ENCODE results near the gene MANF.

Gene MANF

DNA sequence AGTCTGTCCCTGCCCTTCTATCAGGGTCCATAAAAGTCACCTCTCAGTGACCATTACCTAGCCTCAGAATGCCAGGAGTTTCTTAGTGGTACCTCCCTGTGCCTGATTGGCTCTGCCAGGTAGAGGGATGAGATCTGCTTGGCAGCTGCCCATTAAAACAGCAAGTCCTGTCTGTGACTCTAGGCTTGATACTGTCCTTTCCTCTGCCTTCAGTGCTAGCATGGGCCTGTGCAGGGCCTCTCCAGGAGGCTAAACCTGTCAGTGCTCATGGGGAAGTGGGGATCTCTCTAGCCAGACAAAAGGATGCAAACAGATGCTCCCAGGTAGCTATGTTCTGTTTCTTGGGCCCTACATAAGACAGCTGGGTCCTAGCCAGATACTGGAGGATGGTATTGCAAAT is 10.0 kb upstream of the MANF start:
- Histone ChIP-seq H3K27me3 (ENCODE audit: control insufficient read depth, insufficient read depth, low read length) (no peaks in the 10 kb centered on the region), H3K4me2 (ENCODE audit: low read length) (no peak overlapping the region), H3K9ac (ENCODE audit: low read depth, low read length) (no peak overlapping the region), H3K9me3 (replicated peaks; ENCODE audit: low read length) (no peaks in the 10 kb centered on the region), H3K4me3 (ENCODE audit: low read length) (no peak overlapping the region), H3K36me3 (ENCODE audit: insufficient read depth, low read length) (no peaks in the 10 kb centered on the region), H3K4me1 (ENCODE audit: control insufficient read depth, insufficient read depth, low read length) (no peaks in the 10 kb centered on the region)

DNA sequence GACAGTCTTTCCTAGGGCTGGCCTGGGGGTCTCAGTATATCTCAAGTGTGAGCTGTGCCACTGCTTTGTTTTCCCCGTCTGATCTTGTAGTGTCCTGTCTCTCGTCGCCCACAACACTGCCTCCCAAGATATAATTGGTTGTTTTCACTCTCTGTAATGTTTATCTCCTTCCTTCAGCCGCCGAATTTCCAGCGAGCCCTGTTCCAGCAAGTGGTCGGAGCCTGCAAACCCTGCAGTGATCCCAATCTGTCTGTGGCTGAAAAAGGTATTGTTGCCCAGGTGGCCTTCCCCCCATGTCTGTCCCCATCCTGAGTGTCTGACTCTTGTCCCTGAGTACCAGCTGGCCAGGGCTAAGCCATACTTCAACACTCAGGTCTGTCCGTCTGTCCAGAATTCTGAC is 9.5 kb upstream of the MANF start:
- Histone ChIP-seq H3K9ac (ENCODE audit: low read depth, low read length) (no peak overlapping the region), H3K9me3 (replicated peaks; ENCODE audit: low read length) (no peaks in the 10 kb centered on the region), H3K27me3 (ENCODE audit: control insufficient read depth, insufficient read depth, low read length) (no peaks in the 10 kb centered on the region), H3K4me2 (ENCODE audit: low read length) (no peak overlapping the region), H3K36me3 (ENCODE audit: insufficient read depth, low read length) (no peaks in the 10 kb centered on the region), H3K4me3 (ENCODE audit: low read length) (no peak overlapping the region), H3K4me1 (ENCODE audit: control insufficient read depth, insufficient read depth, low read length) (no peaks in the 10 kb centered on the region)

DNA sequence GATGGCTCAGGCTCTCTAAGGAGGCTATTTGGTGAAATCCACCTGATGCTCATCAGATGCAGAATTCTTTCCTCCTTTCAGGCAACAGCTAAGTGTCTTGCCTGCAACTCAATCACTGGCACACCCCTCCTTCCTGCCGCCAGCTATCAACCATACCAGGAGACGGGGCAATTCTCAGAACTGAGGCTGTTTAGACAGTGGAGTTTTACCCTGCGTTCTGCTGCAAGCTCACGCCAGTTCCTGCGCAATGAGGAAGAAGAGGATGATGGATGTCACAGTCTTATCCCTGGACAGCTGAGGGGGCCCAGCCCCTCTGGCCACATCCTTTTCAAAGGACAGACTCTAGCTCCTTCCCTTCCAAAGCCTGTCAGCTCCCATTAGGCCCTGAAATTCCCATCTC is 7.0 kb upstream of the MANF start:
- H3K4me3 ChIP-seq (ENCODE audit: low read length) = no peak overlapping the region

DNA sequence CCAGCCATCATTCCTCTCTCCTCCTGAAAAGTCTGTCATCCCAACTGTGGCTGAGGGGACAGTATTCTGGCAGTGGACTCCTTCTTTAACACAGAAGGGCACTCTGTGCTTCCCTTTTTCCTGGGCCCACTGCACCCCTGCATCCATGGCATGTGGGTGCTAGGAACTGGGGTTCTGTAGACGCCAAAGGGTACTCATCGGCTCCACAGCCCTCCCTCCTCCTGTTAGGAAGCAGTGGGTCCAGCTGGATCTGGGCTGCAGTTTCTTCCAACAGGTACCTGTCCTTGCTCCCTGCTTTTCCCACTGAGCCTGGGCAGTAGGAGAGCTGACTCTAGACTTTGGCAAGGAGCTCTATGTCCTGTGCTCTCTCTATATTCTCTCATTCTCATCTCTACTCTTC is 6.4 kb upstream of the MANF start:
- Histone ChIP-seq H3K9me3 (replicated peaks; ENCODE audit: low read length) (no peaks in the 10 kb centered on the region), H3K36me3 (ENCODE audit: insufficient read depth, low read length) (no peaks in the 10 kb centered on the region), H3K9ac (ENCODE audit: low read depth, low read length) (no peak overlapping the region), H3K4me1 (ENCODE audit: control insufficient read depth, insufficient read depth, low read length) (peaks cover 6% of the 10 kb centered on the region), H3K4me3 (ENCODE audit: low read length) (no peak overlapping the region), H3K4me2 (ENCODE audit: low read length) (no peak overlapping the region), H3K27me3 (ENCODE audit: control insufficient read depth, insufficient read depth, low read length) (no peaks in the 10 kb centered on the region)

More for the DNA sequence above, 7.0 kb upstream of the MANF start:
- H3K9ac ChIP-seq (ENCODE audit: low read depth, low read length) = no peak overlapping the region
- no peaks in the 10 kb centered on the region for H3K36me3 ChIP-seq (ENCODE audit: insufficient read depth, low read length)
- H3K9me3 ChIP-seq (replicated peaks; ENCODE audit: low read length) = no peaks in the 10 kb centered on the region
- H3K4me1 ChIP-seq (ENCODE audit: control insufficient read depth, insufficient read depth, low read length) = peaks cover under 1% of the 10 kb centered on the region
- no peaks in the 10 kb centered on the region for H3K27me3 ChIP-seq (ENCODE audit: control insufficient read depth, insufficient read depth, low read length)
- H3K4me2 ChIP-seq (ENCODE audit: low read length) = no peak overlapping the region

DNA sequence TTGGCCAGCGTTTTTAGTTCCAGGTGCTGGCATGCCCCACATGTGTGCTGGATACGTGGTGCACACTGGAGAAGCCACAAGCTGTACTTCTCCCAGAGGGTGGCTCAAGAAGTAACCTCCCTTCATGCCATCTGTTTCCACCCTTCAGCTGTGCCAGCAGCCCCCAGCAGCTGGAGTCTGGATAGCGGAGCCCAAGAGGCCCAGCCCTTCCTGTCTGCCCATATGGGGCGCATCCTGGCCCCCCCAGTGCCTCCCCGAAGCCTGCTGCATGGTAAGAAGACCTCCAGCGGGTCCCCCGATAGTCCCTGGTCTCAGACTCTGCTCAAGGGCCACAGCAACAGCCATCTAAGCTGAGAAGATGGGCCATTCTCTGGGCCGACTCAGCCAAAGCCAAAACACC is 5.8 kb upstream of the MANF start:
- Histone ChIP-seq H3K4me3 (ENCODE audit: low read length) (no peak overlapping the region), H3K9ac (ENCODE audit: low read depth, low read length) (no peak overlapping the region), H3K4me1 (ENCODE audit: control insufficient read depth, insufficient read depth, low read length) (peaks cover 8% of the 10 kb centered on the region), H3K4me2 (ENCODE audit: low read length) (no peak overlapping the region), H3K36me3 (ENCODE audit: insufficient read depth, low read length) (no peaks in the 10 kb centered on the region), H3K27me3 (ENCODE audit: control insufficient read depth, insufficient read depth, low read length) (no peaks in the 10 kb centered on the region), H3K9me3 (replicated peaks; ENCODE audit: low read length) (no peaks in the 10 kb centered on the region)

DNA sequence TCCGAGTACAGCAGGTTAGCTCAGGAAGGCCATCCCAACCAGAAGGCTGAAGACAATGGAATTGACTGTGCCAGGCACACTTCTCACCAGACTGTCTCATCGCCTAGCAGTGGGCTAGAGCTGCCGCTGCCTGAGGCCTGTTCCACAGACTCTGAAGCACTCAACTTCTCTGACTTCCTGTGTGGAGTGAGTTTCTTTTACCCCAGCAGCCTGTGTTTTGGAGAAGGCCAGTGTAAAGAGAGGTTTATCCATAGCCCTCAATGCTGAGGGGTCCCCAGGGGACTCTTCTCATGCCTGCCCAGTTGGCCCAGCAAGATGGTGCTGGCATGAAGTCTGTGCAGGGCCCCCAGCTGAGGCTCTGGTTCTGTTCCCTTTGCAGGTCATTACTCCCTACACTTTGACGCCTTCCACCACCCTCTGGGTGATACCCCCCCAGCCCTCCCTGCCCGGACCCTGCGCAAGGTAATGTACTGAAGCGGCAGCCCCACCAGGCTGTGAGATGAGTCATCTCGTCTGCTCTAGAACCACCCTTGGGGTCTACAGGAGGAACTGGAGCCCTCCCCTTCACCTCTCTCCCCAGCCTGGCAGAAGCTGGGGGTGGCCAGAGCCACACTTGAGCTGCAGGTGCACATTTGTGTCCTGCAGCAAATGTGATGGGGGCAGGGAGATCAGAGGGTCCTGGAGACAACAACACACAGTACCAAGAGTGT is 5.2 kb upstream of the MANF start:
- Histone ChIP-seq H3K9ac (ENCODE audit: low read depth, low read length) (no peak overlapping the region), H3K36me3 (ENCODE audit: insufficient read depth, low read length) (no peaks in the 10 kb centered on the region)

DNA sequence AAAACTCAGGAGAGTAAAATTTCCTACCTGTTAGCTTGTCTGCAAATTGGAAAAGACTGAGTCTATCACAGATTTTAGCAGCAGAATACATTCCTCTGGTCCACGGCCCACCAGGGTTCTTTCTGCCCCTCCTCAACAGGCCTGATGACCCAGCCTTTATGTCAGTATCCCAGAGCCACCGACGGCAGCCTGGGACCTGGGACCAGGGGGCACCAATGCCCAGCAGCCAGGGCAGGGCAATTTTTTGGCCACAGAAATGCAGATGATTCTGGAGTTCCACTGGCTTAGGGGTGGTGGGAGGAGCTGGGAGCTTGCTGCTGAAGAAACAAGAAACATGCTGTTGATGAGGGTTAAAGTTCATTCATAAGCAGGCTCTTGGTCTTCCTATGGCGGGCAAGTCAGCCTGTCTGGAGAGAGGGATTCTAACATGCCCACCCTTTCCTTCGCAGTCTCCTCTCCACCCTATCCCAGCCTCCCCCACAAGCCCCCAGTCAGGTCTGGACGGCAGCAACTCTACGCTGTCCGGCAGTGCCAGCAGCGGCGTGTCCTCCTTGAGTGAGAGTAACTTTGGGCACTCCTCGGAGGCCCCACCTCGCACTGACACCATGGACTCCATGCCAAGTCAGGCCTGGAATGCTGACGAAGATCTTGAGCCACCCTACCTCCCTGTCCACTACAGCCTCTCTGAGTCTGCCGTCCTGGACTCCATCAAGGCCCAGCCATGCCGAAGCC is 4.3 kb upstream of the MANF start:
- H3K4me1 ChIP-seq (ENCODE audit: control insufficient read depth, insufficient read depth, low read length) = peaks cover 8% of the 10 kb centered on the region
- no peaks in the 10 kb centered on the region for H3K9me3 ChIP-seq (replicated peaks; ENCODE audit: low read length)
- no peak overlapping the region for H3K4me2 ChIP-seq (ENCODE audit: low read length)
- no peaks in the 10 kb centered on the region for H3K27me3 ChIP-seq (ENCODE audit: control insufficient read depth, insufficient read depth, low read length)
- H3K4me3 ChIP-seq (ENCODE audit: low read length) = no peak overlapping the region
- no peak overlapping the region for H3K9ac ChIP-seq (ENCODE audit: low read depth, low read length)
- no peaks in the 10 kb centered on the region for H3K36me3 ChIP-seq (ENCODE audit: insufficient read depth, low read length)

More for the DNA sequence above, 5.2 kb upstream of the MANF start:
- H3K27me3 ChIP-seq (ENCODE audit: control insufficient read depth, insufficient read depth, low read length) = no peaks in the 10 kb centered on the region
- no peak overlapping the region for H3K4me2 ChIP-seq (ENCODE audit: low read length)
- peaks cover 8% of the 10 kb centered on the region for H3K4me1 ChIP-seq (ENCODE audit: control insufficient read depth, insufficient read depth, low read length)
- no peaks in the 10 kb centered on the region for H3K9me3 ChIP-seq (replicated peaks; ENCODE audit: low read length)
- H3K4me3 ChIP-seq (ENCODE audit: low read length) = no peak overlapping the region

DNA sequence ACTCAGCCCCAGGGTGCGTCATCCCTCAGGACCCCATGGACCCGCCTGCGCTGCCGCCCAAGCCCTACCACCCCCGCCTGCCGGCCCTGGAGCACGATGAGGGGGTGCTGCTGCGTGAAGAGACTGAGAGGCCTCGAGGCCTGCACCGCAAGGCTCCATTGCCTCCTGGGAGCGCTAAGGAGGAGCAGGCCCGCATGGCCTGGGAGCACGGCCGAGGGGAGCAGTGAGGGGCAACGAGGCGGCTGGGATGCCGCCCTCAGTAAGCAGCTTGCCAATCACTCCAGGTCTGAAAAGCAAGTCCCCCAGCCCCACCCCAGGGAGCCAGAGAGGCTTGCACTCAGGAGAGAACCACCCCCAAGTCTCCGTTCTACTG is 3.8 kb upstream of the MANF start:
- H3K4me3 ChIP-seq (ENCODE audit: low read length) = no peak overlapping the region
- no peaks in the 10 kb centered on the region for H3K36me3 ChIP-seq (ENCODE audit: insufficient read depth, low read length)
- no peak overlapping the region for H3K4me2 ChIP-seq (ENCODE audit: low read length)
- H3K9me3 ChIP-seq (replicated peaks; ENCODE audit: low read length) = no peaks in the 10 kb centered on the region
- H3K9ac ChIP-seq (ENCODE audit: low read depth, low read length) = no peak overlapping the region
- peaks cover 13% of the 10 kb centered on the region for H3K4me1 ChIP-seq (ENCODE audit: control insufficient read depth, insufficient read depth, low read length)
- no peaks in the 10 kb centered on the region for H3K27me3 ChIP-seq (ENCODE audit: control insufficient read depth, insufficient read depth, low read length)

DNA sequence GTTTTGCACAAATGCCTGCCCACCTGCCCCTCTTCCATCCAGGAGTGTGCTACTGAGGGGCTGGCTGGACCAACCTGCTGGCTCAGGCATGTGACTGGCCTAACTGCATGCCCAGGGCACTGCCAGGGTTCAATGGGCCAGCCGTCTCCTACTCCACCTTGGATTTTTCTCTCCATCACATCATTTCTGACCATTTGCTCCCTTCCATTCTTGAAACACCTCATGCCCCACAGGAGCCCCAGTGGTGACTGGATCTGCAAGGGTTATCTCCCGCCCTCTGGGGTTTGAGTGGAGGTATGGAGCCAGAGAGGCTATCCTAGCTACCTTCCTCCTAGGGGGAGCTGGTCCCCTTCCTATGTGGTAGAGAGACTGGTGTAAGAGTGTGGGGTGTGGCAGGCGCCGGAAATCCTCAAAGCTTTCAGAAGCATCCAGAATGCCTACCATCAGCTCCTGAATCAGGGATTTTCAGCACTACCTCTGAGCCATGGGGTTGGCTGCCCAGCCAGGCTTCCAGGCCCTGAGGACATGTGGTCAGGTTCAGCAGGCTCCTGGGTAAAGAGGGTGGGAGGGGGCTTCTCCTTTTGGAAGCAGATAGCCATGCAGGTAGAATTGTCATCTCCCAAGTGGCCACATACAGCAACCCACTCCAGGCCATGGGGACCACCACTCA is 2.9 kb upstream of the MANF start:
- Histone ChIP-seq H3K4me1 (ENCODE audit: control insufficient read depth, insufficient read depth, low read length) (peaks cover 20% of the 10 kb centered on the region), H3K9ac (ENCODE audit: low read depth, low read length) (no peak overlapping the region), H3K9me3 (replicated peaks; ENCODE audit: low read length) (no peaks in the 10 kb centered on the region), H3K27me3 (ENCODE audit: control insufficient read depth, insufficient read depth, low read length) (no peaks in the 10 kb centered on the region), H3K4me3 (ENCODE audit: low read length) (no peak overlapping the region), H3K36me3 (ENCODE audit: insufficient read depth, low read length) (no peaks in the 10 kb centered on the region), H3K4me2 (ENCODE audit: low read length) (no peak overlapping the region)

DNA sequence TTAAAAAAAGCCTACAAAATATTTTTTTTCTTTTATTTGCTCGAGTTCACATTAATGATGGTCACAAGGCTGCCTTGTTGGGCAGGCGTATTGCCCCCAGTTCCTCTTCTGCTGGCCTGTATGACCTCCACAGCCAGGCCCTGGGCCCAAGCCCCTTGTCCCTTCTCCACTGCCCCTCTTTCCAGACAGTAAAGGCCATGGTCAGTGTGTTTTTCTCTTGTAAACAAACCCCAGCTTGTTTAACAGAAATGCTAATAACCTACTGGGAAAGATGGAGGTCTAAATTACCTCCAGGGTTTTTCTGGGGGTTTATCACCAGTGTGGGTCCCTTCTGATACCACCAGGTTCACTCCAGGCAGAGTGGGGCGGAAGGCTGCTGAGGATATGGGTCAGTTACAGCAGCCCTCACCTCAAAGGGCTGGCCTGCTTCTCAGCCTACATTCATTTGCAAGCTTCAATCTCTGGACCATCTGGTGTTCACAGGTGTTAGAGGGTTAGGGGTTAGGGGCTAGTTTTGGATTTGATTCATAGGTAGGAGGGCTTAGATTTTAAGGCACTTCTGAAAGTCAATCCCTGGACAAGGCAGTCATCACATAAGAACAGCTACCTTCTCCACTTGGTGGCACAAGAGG is 2.0 kb upstream of the MANF start:
- H3K4me3 ChIP-seq (ENCODE audit: low read length) = no peak overlapping the region

DNA sequence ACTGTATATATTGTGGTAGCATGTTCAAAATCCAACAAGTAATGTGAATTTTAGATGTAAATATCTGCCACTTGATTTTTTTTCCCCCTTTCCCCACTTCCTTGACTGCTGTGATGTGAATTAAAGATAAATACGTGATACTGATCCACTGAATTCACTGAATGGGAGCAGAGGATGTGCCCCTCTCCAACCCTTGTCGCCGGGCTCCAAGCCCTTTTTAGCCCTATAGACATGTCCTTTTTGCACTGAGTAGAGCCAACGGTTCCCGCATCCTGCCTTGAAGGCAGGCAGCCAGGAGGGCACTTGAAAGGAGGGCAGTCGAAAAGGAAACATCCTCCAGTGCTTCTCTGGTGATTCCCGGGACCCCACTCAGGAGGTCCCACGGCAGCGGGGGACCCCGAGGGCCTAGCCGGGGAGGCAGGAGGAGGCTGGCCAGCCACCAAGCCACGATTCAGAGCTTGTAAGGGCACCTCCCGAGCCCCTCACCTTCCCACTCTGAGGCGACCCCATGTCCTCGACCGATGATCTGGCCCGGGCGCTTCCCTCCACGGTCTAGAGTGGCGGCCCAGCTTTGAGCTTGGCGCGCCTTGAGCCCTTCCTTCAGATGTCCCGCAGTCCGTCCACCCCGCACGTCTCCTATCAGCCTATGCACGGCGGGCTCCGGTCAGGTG is 901 bp upstream of the MANF start:
- Histone ChIP-seq H3K4me2 (ENCODE audit: low read length) (peak overlapping the region; percentile 83), H3K9ac (ENCODE audit: low read depth, low read length) (peak overlapping the region; percentile 100), H3K36me3 (ENCODE audit: insufficient read depth, low read length) (peaks cover 19% of the 10 kb centered on the region), H3K4me1 (ENCODE audit: control insufficient read depth, insufficient read depth, low read length) (peaks cover 32% of the 10 kb centered on the region), H3K4me3 (ENCODE audit: low read length) (peak overlapping the region; percentile 99), H3K27me3 (ENCODE audit: control insufficient read depth, insufficient read depth, low read length) (no peaks in the 10 kb centered on the region), H3K9me3 (replicated peaks; ENCODE audit: low read length) (no peaks in the 10 kb centered on the region)

More for the DNA sequence above, 2.0 kb upstream of the MANF start:
- Histone ChIP-seq H3K4me1 (ENCODE audit: control insufficient read depth, insufficient read depth, low read length) (peaks cover 28% of the 10 kb centered on the region), H3K9me3 (replicated peaks; ENCODE audit: low read length) (no peaks in the 10 kb centered on the region), H3K9ac (ENCODE audit: low read depth, low read length) (peak overlapping the region; percentile 5), H3K27me3 (ENCODE audit: control insufficient read depth, insufficient read depth, low read length) (no peaks in the 10 kb centered on the region), H3K36me3 (ENCODE audit: insufficient read depth, low read length) (peaks cover 8% of the 10 kb centered on the region), H3K4me2 (ENCODE audit: low read length) (peak overlapping the region; percentile 83)
